ENCODE data around the gene FKBP5.
"Not testable (repeated sequence)": the region's sequence is repeated elsewhere in the genome, so short reads cannot be mapped to it uniquely, and the experiment has no call there.

FKBP5 gene

DNA sequence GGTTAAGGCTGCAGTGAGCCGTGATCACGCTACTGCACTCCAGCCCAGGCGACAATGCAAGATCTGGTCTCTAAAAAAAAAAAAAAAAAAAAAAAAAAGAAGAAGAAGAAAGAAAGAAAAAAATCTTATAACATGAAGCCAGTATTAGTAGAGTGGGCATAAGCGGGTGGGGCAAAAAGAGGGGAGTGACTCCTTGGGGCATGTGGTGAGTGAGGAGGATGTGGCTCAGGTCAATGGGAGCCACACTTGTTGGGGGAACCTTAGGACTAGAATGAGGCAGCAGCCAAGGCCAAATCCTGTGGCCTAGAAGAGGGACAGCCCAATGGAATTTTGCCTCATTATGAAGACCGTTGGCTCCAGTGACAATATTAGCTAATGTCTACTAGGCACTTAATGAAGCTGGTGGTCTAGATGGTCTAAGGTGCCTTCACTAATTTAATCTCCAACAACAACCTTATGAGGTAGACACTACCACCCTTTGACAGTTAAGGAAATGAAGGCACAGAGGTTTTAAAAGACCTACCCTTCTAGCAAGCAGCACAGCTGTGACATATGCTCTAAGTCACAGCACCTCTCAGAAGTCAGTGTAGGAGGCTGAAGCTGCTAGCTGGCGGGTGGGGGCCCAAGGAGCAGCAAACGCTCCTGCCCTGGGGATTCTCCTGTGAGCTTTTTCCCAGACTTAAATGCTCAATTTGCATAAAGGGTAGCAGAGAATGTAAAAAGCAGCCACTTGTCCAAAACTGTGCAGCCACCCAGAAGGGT is 24.5 kb upstream of the FKBP5 start:
- Histone ChIP-seq H3K27me3 (ENCODE audit: control insufficient read depth in 1 of 2, insufficient read depth in 2 of 2, low read length in 2 of 2) (no peaks in the 10 kb centered on the region), H3K4me3 (ENCODE audit: low read depth in 1 of 2, low read length in 2 of 2) (no peak overlapping the region), H3K27ac (ENCODE audit: low read depth, low read length) (no peak overlapping the region), H3K36me3 (ENCODE audit: control insufficient read depth in 1 of 2, insufficient read depth in 2 of 2, low read length in 2 of 2) (no peaks in the 10 kb centered on the region), H3K9ac (ENCODE audit: low read depth in 1 of 2, low read length in 2 of 2) (no peak overlapping the region), H3K9me3 (ENCODE audit: control insufficient read depth in 1 of 2, low read length in 2 of 2) (no peaks in the 10 kb centered on the region), H3K4me1 (ENCODE audit: control insufficient read depth in 1 of 2, insufficient read depth in 2 of 2, low read length in 2 of 2) (peaks cover 0 to 11% of the 10 kb centered on the region in 2 donors)

DNA sequence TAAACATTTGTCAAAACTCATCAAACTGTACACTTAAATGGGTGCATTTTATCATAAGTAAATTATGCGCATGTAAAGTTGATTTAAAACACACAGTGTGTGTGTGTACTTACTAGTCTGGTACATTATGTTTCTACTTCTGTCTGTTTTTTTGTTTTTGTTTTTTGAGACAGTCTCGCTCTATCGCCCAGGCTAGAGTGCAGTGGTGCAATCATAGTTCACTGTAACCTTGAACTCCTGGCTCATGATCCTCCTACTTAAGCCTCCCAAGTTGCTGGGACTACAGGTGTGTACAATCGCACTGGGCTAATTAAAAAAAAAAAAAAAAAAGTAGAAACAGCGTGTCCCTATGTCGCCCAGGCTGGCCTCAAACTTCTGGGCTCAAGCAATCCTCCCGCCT is 23.0 kb upstream of the FKBP5 start:
- Histone ChIP-seq H3K36me3 (ENCODE audit: control insufficient read depth in 1 of 2, insufficient read depth in 2 of 2, low read length in 2 of 2) (no peaks in the 10 kb centered on the region), H3K27ac (ENCODE audit: low read depth, low read length) (no peak overlapping the region), H3K9ac (ENCODE audit: low read depth in 1 of 2, low read length in 2 of 2) (no peak overlapping the region)

GRCh38 chr6:35710241-35710847 is 21.6 kb upstream of the FKBP5 start:
- Histone ChIP-seq H3K9me3 (ENCODE audit: control insufficient read depth in 1 of 2, low read length in 2 of 2) (no peaks in the 10 kb centered on the region), H3K27me3 (ENCODE audit: control insufficient read depth in 1 of 2, insufficient read depth in 2 of 2, low read length in 2 of 2) (no peaks in the 10 kb centered on the region), H3K4me1 (ENCODE audit: control insufficient read depth in 1 of 2, insufficient read depth in 2 of 2, low read length in 2 of 2) (no peaks in the 10 kb centered on the region), H3K4me3 (ENCODE audit: low read depth in 1 of 2, low read length in 2 of 2) (no peak overlapping the region), H3K27ac (ENCODE audit: low read depth, low read length) (no peak overlapping the region), H3K36me3 (ENCODE audit: control insufficient read depth in 1 of 2, insufficient read depth in 2 of 2, low read length in 2 of 2) (no peaks in the 10 kb centered on the region), H3K9ac (ENCODE audit: low read depth in 1 of 2, low read length in 2 of 2) (no peak overlapping the region)

More for the DNA sequence above, 23.0 kb upstream of the FKBP5 start:
- no peak overlapping the region for H3K4me3 ChIP-seq (ENCODE audit: low read depth in 1 of 2, low read length in 2 of 2)
- H3K9me3 ChIP-seq (ENCODE audit: control insufficient read depth in 1 of 2, low read length in 2 of 2) = no peaks in the 10 kb centered on the region
- H3K4me1 ChIP-seq (ENCODE audit: control insufficient read depth in 1 of 2, insufficient read depth in 2 of 2, low read length in 2 of 2) = peaks cover 0 to 3% of the 10 kb centered on the region in 2 donors
- no peaks in the 10 kb centered on the region for H3K27me3 ChIP-seq (ENCODE audit: control insufficient read depth in 1 of 2, insufficient read depth in 2 of 2, low read length in 2 of 2)

GRCh38 chr6:35708585-35708984 is 19.9 kb upstream of the FKBP5 start:
- Histone ChIP-seq H3K36me3 (ENCODE audit: control insufficient read depth in 1 of 2, insufficient read depth in 2 of 2, low read length in 2 of 2) (no peaks in the 10 kb centered on the region), H3K9ac (ENCODE audit: low read depth in 1 of 2, low read length in 2 of 2) (no peak overlapping the region), H3K4me3 (ENCODE audit: low read depth in 1 of 2, low read length in 2 of 2) (no peak overlapping the region), H3K27me3 (ENCODE audit: control insufficient read depth in 1 of 2, insufficient read depth in 2 of 2, low read length in 2 of 2) (no peaks in the 10 kb centered on the region), H3K27ac (ENCODE audit: low read depth, low read length) (no peak overlapping the region), H3K9me3 (ENCODE audit: control insufficient read depth in 1 of 2, low read length in 2 of 2) (peaks cover 0 to 2% of the 10 kb centered on the region in 2 donors), H3K4me1 (ENCODE audit: control insufficient read depth in 1 of 2, insufficient read depth in 2 of 2, low read length in 2 of 2) (no peaks in the 10 kb centered on the region)

- H3K9ac ChIP-seq (ENCODE audit: low read depth in 1 of 2, low read length in 2 of 2) = no peak overlapping the region
- no peaks in the 10 kb centered on the region for H3K27me3 ChIP-seq (ENCODE audit: control insufficient read depth in 1 of 2, insufficient read depth in 2 of 2, low read length in 2 of 2)
- H3K36me3 ChIP-seq (ENCODE audit: control insufficient read depth in 1 of 2, insufficient read depth in 2 of 2, low read length in 2 of 2) = no peaks in the 10 kb centered on the region
- H3K4me3 ChIP-seq (ENCODE audit: low read depth in 1 of 2, low read length in 2 of 2) = no peak overlapping the region
- peaks cover 0 to 4% of the 10 kb centered on the region in 2 donors for H3K9me3 ChIP-seq (ENCODE audit: control insufficient read depth in 1 of 2, low read length in 2 of 2)
- no peaks in the 10 kb centered on the region for H3K4me1 ChIP-seq (ENCODE audit: control insufficient read depth in 1 of 2, insufficient read depth in 2 of 2, low read length in 2 of 2)
- no peak overlapping the region for H3K27ac ChIP-seq (ENCODE audit: low read depth, low read length)
These were observed 19.1 kb upstream of the FKBP5 start for GRCh38 chr6:35707714-35708407.

DNA sequence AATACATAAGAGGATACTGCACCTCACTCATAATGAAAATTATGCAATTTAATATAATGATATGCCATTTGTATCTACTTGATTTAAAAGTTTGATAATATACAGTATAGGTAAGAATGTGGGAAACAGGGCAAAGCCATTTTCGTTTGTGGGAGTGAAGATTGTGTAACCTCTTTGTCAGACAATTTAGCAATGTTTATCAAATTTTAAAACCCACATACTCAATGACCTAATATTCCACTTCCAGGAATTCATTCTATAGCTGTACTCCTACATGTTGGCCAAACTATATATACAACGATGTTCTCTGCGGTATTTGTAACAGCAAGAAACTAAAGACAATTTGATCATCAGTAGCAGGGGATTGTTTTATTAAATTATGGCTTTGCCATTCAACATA is 17.8 kb upstream of the FKBP5 start:
- Histone ChIP-seq H3K36me3 (ENCODE audit: control insufficient read depth in 1 of 2, insufficient read depth in 2 of 2, low read length in 2 of 2) (no peaks in the 10 kb centered on the region), H3K4me1 (ENCODE audit: control insufficient read depth in 1 of 2, insufficient read depth in 2 of 2, low read length in 2 of 2) (no peaks in the 10 kb centered on the region), H3K27me3 (ENCODE audit: control insufficient read depth in 1 of 2, insufficient read depth in 2 of 2, low read length in 2 of 2) (no peaks in the 10 kb centered on the region), H3K9ac (ENCODE audit: low read depth in 1 of 2, low read length in 2 of 2) (no peak overlapping the region), H3K4me3 (ENCODE audit: low read depth in 1 of 2, low read length in 2 of 2) (no peak overlapping the region), H3K9me3 (ENCODE audit: control insufficient read depth in 1 of 2, low read length in 2 of 2) (peaks cover 0 to 4% of the 10 kb centered on the region in 2 donors), H3K27ac (ENCODE audit: low read depth, low read length) (no peak overlapping the region)

- H3K4me1 ChIP-seq (ENCODE audit: control insufficient read depth in 1 of 2, insufficient read depth in 2 of 2, low read length in 2 of 2) = no peaks in the 10 kb centered on the region
- no peak overlapping the region for H3K4me3 ChIP-seq (ENCODE audit: low read depth in 1 of 2, low read length in 2 of 2)
- no peaks in the 10 kb centered on the region for H3K36me3 ChIP-seq (ENCODE audit: control insufficient read depth in 1 of 2, insufficient read depth in 2 of 2, low read length in 2 of 2)
- H3K9me3 ChIP-seq (ENCODE audit: control insufficient read depth in 1 of 2, low read length in 2 of 2) = peaks cover 0 to 4% of the 10 kb centered on the region in 2 donors
- H3K27me3 ChIP-seq (ENCODE audit: control insufficient read depth in 1 of 2, insufficient read depth in 2 of 2, low read length in 2 of 2) = no peaks in the 10 kb centered on the region
- H3K9ac ChIP-seq (ENCODE audit: low read depth in 1 of 2, low read length in 2 of 2) = no peak overlapping the region
- H3K27ac ChIP-seq (ENCODE audit: low read depth, low read length) = no peak overlapping the region
These were observed 14.8 kb upstream of the FKBP5 start for GRCh38 chr6:35703554-35703953.

GRCh38 chr6:35698858-35699257 is 10.1 kb upstream of the FKBP5 start:
- Histone ChIP-seq H3K36me3 (ENCODE audit: control insufficient read depth in 1 of 2, insufficient read depth in 2 of 2, low read length in 2 of 2) (no peaks in the 10 kb centered on the region), H3K9me3 (ENCODE audit: control insufficient read depth in 1 of 2, low read length in 2 of 2) (peaks cover 0 to 4% of the 10 kb centered on the region in 2 donors), H3K27ac (ENCODE audit: low read depth, low read length) (no peak overlapping the region), H3K4me1 (ENCODE audit: control insufficient read depth in 1 of 2, insufficient read depth in 2 of 2, low read length in 2 of 2) (no peaks in the 10 kb centered on the region), H3K9ac (ENCODE audit: low read depth in 1 of 2, low read length in 2 of 2) (no peak overlapping the region), H3K27me3 (ENCODE audit: control insufficient read depth in 1 of 2, insufficient read depth in 2 of 2, low read length in 2 of 2) (no peaks in the 10 kb centered on the region), H3K4me3 (ENCODE audit: low read depth in 1 of 2, low read length in 2 of 2) (no peak overlapping the region)

GRCh38 chr6:35698430-35698829 is 9.7 kb upstream of the FKBP5 start:
- H3K27ac ChIP-seq (ENCODE audit: low read depth, low read length); H3K4me3 ChIP-seq (ENCODE audit: low read depth in 1 of 2, low read length in 2 of 2); H3K36me3 ChIP-seq (ENCODE audit: control insufficient read depth in 1 of 2, insufficient read depth in 2 of 2, low read length in 2 of 2); H3K9me3 ChIP-seq (ENCODE audit: control insufficient read depth in 1 of 2, low read length in 2 of 2); H3K27me3 ChIP-seq (ENCODE audit: control insufficient read depth in 1 of 2, insufficient read depth in 2 of 2, low read length in 2 of 2); H3K9ac ChIP-seq (ENCODE audit: low read depth in 1 of 2, low read length in 2 of 2); H3K4me1 ChIP-seq (ENCODE audit: control insufficient read depth in 1 of 2, insufficient read depth in 2 of 2, low read length in 2 of 2): not testable (repeated sequence)

- H3K9me3 ChIP-seq (ENCODE audit: control insufficient read depth in 1 of 2, low read length in 2 of 2) = no peaks in the 10 kb centered on the region
- no peak overlapping the region for H3K27ac ChIP-seq (ENCODE audit: low read depth, low read length)
- H3K4me1 ChIP-seq (ENCODE audit: control insufficient read depth in 1 of 2, insufficient read depth in 2 of 2, low read length in 2 of 2) = peaks cover 0 to 6% of the 10 kb centered on the region in 2 donors
- H3K4me3 ChIP-seq (ENCODE audit: low read depth in 1 of 2, low read length in 2 of 2) = no peak overlapping the region
- no peak overlapping the region for H3K9ac ChIP-seq (ENCODE audit: low read depth in 1 of 2, low read length in 2 of 2)
- H3K36me3 ChIP-seq (ENCODE audit: control insufficient read depth in 1 of 2, insufficient read depth in 2 of 2, low read length in 2 of 2) = no peaks in the 10 kb centered on the region
- H3K27me3 ChIP-seq (ENCODE audit: control insufficient read depth in 1 of 2, insufficient read depth in 2 of 2, low read length in 2 of 2) = no peaks in the 10 kb centered on the region
These were observed 5.7 kb upstream of the FKBP5 start for GRCh38 chr6:35694462-35694861.

Measured in duodenal mucosa (tissue), 2 donors.